ENCODE data around the gene CCDC121. TPM values are rescaled to one million over a fixed set of nuclear protein-coding genes. Genes with fewer than 3 reads are reported as not detected.

CCDC121 gene
- total and polyA plus RNA-seq, 10 of the 15 experiments (the other 5 are each of a cell fraction or from before 2014, with no cell fraction given) = 0.34 to 1.2 (median 0.63) TPM

GRCh38 chr2:27653397-27653796 is 24.6 kb upstream of the CCDC121 start (continued):
- TF ChIP-seq BMI1 (IDR thresholded peaks at IDR 0.05; ENCODE audit: borderline replicate concordance) = no peak
- TF ChIP-seq SIX5 (IDR thresholded peaks at IDR 0.05; ENCODE audit: low read depth, low read length, severe bottlenecking) = no peak
- TF ChIP-seq, protein P1, sequence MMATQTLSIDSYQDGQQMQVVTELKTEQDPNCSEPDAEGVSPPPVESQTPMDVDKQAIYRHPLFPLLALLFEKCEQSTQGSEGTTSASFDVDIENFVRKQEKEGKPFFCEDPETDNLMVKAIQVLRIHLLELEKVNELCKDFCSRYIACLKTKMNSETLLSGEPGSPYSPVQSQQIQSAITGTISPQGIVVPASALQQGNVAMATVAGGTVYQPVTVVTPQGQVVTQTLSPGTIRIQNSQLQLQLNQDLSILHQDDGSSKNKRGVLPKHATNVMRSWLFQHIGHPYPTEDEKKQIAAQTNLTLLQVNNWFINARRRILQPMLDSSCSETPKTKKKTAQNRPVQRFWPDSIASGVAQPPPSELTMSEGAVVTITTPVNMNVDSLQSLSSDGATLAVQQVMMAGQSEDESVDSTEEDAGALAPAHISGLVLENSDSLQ (IDR thresholded peaks at IDR 0.05) = no peak
- no peak for TF ChIP-seq CEBPZ (IDR thresholded peaks at IDR 0.05; ENCODE audit: low read depth, low read length)
- TF ChIP-seq BRCA1 (IDR thresholded peaks at IDR 0.05; ENCODE audit: low read depth, low read length) = no peak
- no peak for TF ChIP-seq NFIC (IDR thresholded peaks at IDR 0.05; ENCODE audit: low read depth, low read length)
- no peak for TF ChIP-seq IKZF1 (conservative IDR thresholded peaks at IDR 0.05)
- no peak for TF ChIP-seq LARP7 (IDR thresholded peaks at IDR 0.05)

DNA sequence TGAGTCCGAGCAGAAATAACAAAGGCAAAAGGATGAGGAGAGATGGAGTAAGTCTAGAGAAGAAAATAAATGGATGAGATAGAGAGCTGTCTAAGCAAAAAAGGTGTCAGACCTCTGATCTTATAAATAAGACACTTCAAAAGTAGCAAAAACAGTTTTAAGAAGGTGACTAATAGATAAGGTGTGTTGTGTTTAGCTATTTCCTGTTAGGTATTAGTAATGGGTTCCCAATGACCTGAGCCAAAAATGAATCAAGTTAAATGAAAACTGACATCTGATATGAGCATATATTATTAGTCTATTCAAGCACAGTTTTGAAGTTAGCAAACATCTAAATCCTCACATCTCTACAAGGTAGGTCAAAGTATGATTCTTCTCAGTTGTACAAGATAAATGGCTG is 24.0 kb upstream of the CCDC121 start:
- BruUV-seq (replicated peaks) = no TSS peak
- no peak for ATAC-seq
- Histone ChIP-seq H3K27ac (ENCODE audit: control insufficient read depth, insufficient read depth) (no peak overlapping the region), H3K79me2 (ENCODE audit: control insufficient read depth, insufficient read depth, low read length) (no peaks in the 10 kb centered on the region), H3K36me3 (ENCODE audit: control insufficient read depth in 2 of 2, insufficient read depth in 2 of 2, low read length in 1 of 2) (peaks cover 2 to 39% of the 10 kb centered on the region in 2 experiments), H3K4me2 (ENCODE audit: control insufficient read depth, insufficient read depth) (no peak overlapping the region), H4K20me1 (ENCODE audit: control insufficient read depth, insufficient read depth) (no peaks in the 10 kb centered on the region), H3K9me3 (replicated peaks; ENCODE audit: control insufficient read depth, insufficient read depth, low read length) (no peaks in the 10 kb centered on the region), H2AFZ (ENCODE audit: control insufficient read depth, low read depth, low read length) (no peak overlapping the region), H3K4me1 (ENCODE audit: control insufficient read depth, insufficient read depth, low read length) (no peaks in the 10 kb centered on the region), H3K9ac (ENCODE audit: control insufficient read depth, insufficient read depth, low read length) (no peak overlapping the region), H3K27me3 (replicated peaks in 1 of 2; ENCODE audit: control insufficient read depth in 2 of 2, insufficient read depth in 2 of 2, low read length in 1 of 2) (no peaks in the 10 kb centered on the region), H3K4me3 (no peak overlapping the region)
- FAIRE-seq = no peak
- ChIA-PET RAD21 (ENCODE audit: unreplicated experiment) (no interaction called here), POLR2A (no interaction called here), SMC1A (ENCODE audit: uncharacterized antibody, unreplicated experiment) (no interaction called here), CTCF (interaction anchor here (3.1 kb wide), 1 partner anchor 30 kb away, joined by 16 read pairs; no protein-coding TSS in a partner anchor)
- 85% methylated on average over 1 of the region's 1 CpG for WGBS (ENCODE audit: insufficient coverage, insufficient replicate concordance, low lambda C conversion rate, missing lambda C conversion rate)
- intact Hi-C loops (cut with micrococcal nuclease; ENCODE audit: unreplicated experiment) (no loop called here), in situ Hi-C loops (cut with MboI) (no loop called here)
- TF ChIP-seq, protein P2, sequence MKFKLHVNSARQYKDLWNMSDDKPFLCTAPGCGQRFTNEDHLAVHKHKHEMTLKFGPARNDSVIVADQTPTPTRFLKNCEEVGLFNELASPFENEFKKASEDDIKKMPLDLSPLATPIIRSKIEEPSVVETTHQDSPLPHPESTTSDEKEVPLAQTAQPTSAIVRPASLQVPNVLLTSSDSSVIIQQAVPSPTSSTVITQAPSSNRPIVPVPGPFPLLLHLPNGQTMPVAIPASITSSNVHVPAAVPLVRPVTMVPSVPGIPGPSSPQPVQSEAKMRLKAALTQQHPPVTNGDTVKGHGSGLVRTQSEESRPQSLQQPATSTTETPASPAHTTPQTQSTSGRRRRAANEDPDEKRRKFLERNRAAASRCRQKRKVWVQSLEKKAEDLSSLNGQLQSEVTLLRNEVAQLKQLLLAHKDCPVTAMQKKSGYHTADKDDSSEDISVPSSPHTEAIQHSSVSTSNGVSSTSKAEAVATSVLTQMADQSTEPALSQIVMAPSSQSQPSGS (IDR thresholded peaks at IDR 0.05; ENCODE audit: low read length) = no peak
- no peak for DNase-seq (ENCODE audit: low read depth, low spot score)

Data from GM12878 (cell line).